Fibroblast of upper back skin (primary cell): Measurements from ENCODE around the gene SLC39A5.

Experiments
- DNase-seq: peaks from one replicate; pipeline ENCODE4 v3.0.0-alpha.2; 2013

SLC39A5 gene

DNA sequence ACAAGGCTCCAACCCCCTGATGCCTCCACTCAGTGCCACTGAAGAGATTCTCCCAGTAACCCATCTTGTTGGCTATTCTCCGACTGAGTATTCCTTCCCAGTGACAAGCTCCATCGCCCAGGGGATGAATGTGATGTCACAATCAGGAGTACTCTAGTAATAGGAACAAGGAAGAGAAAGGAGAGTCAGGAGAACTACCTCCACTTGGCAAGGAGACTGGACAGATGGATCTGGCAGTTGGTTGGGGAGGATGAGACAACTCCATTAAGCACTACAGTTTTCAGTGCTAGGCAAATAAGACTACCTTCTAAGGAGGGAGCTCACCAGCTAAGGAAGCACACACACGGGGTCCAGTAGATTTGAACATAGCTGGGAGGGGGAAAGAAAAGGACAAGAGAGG, 13.4 kb upstream of the SLC39A5 start:
- DNase-seq, result no peak

DNA sequence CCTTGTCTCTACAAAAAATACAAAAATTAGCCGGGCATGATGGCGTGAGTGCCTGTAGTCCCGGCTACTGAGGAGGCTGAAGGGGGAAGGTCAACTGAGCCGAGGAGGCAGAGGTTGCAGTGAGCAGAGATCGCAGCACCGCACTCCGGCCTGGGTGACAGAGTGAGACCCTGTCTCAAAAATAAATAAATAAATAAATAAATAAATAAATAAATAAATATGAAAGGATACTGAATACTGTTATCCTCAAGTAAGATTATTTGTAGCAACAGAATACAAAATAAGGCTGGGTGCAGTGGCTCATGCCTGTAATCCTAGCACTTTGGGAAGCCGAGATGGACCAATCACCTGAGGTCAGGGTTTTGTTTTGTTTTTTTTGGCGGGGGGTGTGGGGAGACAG, 10.0 kb upstream of the SLC39A5 start:
- DNase-seq, result no peak

- DNase-seq, result peak; percentile 56
Measured at GRCh38 chr12:56220611-56221231, 9.1 kb upstream of the SLC39A5 start.

DNA sequence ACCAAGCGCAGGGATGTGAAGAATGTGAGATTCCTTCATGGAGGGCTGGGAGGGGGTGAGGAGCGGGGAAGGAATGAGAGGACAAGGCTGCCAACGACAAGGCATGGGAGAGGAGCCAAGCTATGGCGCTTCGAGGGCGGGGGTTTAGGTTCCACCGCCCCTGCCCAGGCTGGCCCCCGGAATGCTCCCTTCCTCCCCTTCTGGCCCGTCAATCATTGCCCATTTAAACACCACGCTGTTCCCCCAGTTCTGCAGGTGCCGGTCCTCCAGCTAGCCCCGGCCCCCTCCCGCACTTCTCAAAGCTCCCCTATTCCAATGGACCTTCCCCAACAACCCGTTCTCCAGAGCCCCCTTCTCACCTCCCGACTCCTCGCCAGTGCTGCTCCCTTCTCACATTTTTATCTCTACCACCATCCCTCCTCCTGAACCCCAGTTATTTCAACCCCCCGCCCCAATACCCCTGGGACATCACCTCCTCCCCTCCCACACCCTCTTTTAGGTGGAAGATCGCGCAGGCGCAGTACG, 8.6 kb upstream of the SLC39A5 start:
- DNase-seq, result peak; percentile 88

GRCh38 chr12:56221757-56222530, 7.9 kb upstream of the SLC39A5 start, which contains the start of gene RNF41:
TSS of gene RNF41 (minus strand) at chr12:56221922. CDS start at chr12:56214047, 7,875 bp downstream.
- peak; percentile 98 for DNase-seq

- no peak for DNase-seq
Measured at GRCh38 chr12:56222531-56222895, 7.3 kb upstream of the SLC39A5 start.

DNA sequence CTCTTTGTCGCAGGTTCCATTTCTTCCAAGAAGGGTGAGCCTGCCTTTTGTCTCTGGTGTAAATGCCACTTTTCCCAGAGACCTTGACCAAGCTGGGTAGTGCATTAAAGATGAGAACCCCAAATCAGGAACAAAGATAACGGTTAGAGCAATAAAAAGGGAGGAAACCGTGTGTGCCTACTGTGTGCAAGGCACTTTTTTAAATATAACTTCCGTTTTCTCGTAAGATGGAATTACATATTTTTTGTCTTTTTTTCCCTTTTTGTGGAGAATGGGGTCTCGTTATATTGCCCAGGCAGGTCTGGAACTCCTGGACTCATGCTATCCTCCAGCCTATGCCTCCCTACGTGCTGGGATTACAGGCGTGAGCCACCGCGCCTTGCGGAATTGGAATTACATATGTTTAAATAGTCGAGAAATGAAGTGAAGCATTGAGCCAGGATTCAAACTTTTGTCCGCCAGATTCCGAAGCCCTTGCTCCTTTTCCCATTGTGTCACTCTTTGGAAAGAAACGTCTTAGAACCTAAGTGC, 6.2 kb upstream of the SLC39A5 start:
- no peak for DNase-seq

GRCh38 chr12:56224102-56224701, 5.6 kb upstream of the SLC39A5 start, which contains the start of gene NABP2:
TSS of gene NABP2 (plus strand) at chr12:56224342. CDS start at chr12:56224857, 515 bp downstream.
- peak; percentile 99 for DNase-seq

DNA sequence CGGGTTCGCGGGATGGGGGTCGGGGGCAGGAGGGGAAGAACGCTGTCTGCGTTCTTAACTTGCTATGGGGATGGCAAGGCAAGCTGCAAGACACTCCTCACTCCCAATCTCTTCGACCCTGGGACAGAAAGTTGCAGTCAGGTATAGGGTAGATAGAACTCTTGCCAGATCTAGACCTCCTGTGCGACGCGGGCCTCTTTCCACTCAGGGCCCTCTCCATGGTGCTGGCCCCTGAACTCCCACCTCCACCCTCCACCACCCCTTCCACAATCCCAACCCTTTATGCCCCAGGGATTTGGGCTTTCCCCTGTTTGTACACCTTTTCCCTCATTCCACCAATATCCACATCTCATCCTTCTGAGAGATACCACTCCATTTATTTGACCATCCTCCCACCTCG, 4.9 kb upstream of the SLC39A5 start:
- no peak for DNase-seq

DNA sequence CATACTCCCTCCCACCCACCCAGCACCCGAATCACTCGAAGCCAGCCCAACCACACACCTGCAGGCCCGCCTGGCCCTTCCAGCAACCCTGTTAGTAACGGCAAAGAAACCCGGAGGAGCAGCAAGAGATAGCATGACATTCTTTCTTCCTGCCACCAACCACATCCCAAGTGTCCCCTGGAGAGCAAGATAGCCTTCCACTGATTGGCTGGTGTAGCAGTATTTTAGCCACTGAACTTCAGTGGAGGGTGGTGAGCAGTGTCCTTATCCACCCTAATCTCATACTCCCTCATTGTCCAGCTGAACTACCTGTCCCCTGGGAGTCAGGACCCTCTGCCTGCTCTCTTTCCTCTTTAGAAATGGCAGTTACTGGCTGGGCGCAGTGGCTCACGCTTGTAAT, 769 bp upstream of the SLC39A5 start:
- DNase-seq, result no peak

DNA sequence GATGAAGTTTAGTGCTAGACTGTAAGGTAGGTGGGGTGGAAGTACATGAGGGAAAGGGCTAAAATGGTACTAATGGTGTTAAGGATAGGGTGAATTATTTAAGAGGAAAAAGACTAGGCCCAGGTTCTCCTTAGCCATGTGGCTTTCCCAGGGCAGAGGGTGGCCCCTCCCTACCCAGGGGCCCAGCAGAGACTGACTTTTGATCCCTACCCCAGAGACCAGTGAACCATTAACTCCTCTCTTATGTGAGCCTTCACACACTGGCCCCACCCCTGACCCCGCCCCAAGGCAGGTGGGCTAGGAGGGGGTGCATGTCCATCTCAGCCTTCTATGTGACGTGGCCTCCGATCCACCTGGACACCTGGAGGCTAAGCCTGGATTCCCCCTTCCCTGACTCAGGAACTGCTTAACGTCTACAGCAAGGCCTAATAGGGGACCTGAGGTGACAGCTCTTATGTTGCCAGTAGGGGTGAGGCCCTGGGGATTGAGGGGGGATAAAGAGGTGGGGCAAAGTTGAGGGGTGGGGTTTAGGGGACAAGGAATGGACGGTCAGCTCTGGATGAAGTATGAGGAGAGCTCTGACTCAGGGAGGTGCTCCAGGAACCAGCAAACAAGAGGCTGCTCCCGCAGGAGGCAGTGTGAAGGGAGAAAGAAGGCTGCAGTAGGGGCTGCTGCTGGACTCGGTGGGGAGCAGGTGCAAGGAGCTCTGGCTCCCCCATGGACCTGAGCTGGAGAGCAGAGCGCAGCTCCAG, 757 bp downstream of the SLC39A5 start:
- DNase-seq, result no peak

DNA sequence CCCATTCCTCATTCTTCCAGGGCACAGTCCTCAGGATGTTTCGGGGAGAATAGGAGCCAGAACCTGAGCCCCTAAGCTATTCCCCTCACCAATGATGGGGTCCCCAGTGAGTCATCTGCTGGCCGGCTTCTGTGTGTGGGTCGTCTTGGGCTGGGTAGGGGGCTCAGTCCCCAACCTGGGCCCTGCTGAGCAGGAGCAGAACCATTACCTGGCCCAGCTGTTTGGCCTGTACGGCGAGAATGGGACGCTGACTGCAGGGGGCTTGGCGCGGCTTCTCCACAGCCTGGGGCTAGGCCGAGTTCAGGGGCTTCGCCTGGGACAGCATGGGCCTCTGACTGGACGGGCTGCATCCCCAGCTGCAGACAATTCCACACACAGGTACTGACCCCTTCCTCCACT, 1.3 kb downstream of the SLC39A5 start:
- no peak for DNase-seq

DNA sequence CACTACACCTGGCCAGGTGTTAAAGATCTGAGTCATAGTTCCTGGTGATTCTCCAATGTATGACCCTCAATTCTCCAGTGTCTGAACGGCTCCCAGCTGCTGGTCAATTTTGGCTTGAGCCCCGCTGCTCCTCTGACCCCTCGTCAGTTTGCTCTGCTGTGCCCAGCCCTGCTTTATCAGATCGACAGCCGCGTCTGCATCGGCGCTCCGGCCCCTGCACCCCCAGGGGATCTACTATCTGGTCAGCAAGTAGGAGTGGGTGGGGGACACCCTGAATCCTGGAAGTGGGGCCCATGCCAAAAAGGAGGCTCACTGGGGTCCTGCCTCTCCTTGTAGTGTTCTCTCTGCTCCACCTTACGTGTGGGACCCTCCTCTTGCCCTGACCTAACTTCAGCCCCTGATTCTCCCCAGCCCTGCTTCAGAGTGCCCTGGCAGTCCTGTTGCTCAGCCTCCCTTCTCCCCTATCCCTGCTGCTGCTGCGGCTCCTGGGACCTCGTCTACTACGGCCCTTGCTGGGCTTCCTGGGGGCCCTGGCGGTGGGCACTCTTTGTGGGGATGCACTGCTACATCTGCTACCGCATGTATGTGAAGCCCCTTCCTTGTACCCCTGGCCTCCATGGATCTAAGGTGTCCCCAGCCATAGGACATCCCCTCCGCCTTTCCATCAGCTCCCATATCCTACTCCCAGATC, 5.0 kb downstream of the SLC39A5 start:
- no peak for DNase-seq

DNA sequence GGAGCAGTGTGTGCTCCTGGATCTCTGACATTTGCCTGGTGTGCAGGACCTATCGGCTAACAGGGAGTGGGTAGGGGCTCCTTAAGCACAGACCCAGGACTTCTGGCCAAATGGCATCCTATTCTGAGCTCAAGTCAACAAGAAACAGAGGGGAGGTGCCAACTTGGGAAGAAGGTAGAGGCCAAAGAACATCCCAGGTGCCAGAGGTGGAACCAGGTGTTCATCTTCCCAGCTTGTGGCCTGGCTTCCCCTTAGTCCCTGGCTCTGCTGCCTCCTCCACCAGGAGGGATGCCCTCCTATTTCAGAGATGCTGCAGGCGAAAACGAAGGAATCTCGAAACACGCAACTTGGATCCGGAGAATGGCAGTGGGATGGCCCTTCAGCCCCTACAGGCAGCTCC, 6.2 kb downstream of the SLC39A5 start:
- DNase-seq, result no peak

- no peak for DNase-seq
Measured at GRCh38 chr12:56236985-56237384, 7.1 kb downstream of the SLC39A5 start.

GRCh38 chr12:56237552-56237951, 7.7 kb downstream of the SLC39A5 start:
- DNase-seq, result no peak

DNA sequence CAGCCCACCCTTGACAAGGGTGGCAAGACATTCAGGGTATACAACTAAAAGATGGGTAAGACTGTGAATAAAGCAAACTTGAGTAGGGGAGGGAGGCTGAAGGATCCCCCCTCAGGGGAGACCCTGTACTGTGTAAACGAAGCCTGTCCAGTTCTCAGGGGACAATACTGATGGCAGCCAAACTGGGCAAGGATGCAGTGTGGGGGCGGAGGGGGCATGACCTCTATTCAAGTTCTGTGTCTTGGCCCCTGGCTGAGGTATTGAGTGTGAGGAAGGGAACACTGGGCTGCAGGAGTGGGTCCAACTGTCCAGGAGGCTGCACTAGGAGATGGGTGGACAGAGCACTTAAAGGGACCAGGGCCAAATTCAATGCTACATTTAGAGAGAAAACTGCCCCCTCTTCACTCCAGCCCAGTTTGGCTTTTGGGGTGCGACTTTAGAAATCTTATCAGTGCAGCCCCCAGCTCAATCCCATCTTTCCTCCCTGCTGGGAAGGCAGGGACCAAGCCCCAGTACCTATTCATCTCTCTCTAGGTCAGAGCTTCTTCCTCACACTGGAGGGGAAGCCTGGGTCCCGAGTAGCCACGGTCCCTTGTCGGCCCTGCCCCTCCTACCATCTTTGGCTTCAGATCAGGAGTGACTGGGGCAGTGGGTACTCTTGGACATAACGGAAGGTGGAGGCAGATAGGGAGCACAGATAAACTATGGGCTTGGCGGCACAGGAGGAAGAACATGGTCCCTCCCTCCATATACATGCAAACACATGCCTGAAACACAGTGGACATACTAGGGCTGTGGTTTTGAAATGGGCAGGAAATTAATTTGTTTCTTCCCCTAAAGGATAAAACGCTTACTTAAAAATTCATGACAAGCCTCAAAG, 11.8 kb downstream of the SLC39A5 start:
- DNase-seq, result no peak

DNA sequence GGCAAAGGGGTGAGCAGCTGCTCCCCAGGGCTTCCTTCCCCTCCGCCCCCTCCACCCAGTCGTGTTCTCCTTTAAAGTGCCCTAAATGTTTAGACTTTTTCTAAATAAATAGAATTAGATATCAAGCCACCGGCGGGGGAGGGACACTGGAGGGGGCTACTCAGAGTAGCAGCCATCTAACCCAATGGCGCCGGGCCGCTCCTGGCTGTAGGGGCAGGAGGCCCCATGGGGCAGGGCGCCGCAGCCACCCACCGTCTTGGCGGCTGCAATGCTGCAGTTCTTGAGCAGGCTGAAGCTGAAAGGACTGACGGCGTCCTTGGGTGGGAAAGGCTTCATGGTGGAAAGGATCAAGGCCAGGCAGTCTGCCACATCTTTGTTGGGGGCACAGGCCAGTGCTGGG, 13.1 kb downstream of the SLC39A5 start:
- no peak for DNase-seq

GRCh38 chr12:56243731-56244181, 13.9 kb downstream of the SLC39A5 start:
- no peak for DNase-seq

GRCh38 chr12:56244494-56244893, 14.6 kb downstream of the SLC39A5 start:
- no peak for DNase-seq

DNA sequence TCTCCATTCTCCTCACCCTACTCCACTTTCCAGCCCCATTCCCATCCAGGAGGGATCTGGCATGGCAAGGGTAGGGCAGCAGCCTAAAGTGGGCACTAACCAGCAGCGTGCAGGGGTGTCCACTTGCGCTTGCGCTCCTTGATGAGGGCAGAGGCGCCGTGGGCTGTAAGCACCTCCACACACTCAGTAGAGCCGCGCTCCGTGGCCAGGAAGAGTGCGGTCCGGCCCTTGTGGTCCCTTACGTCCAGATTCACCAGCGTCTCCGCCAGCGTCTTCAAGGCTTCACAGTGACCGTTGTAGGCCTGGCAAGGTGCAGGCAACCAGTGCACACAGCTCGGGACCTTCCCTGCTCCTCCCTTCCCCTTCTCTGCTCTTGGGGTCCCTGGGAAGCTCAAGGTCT, 18.1 kb downstream of the SLC39A5 start:
- no peak for DNase-seq
